NB4 (cell line): Measurements from ENCODE around the gene ATP1A4.

Experiments
- POLR2A ChIP-seq: IDR thresholded peaks from 2 replicates; pipeline ENCODE4 v1.6.1; 2011; ENCODE audit warnings: mild to moderate bottlenecking; ENCODE audit not compliant: insufficient read length; ENCODE audit errors: extremely low read depth
- TF ChIP-seq, protein P1 (sequence below): IDR thresholded peaks from one replicate; pipeline ENCODE4 v1.5.1; 2012; ENCODE audit warnings: low read depth, low read length
- TF ChIP-seq, protein P2 (sequence below): IDR thresholded peaks from 2 replicates; pipeline ENCODE4 v1.6.1; 2011; ENCODE audit warnings: low read depth, low read length

GRCh38 chr1:160107512-160107911, 43.9 kb upstream of the ATP1A4 start:
- TF ChIP-seq, protein P1, sequence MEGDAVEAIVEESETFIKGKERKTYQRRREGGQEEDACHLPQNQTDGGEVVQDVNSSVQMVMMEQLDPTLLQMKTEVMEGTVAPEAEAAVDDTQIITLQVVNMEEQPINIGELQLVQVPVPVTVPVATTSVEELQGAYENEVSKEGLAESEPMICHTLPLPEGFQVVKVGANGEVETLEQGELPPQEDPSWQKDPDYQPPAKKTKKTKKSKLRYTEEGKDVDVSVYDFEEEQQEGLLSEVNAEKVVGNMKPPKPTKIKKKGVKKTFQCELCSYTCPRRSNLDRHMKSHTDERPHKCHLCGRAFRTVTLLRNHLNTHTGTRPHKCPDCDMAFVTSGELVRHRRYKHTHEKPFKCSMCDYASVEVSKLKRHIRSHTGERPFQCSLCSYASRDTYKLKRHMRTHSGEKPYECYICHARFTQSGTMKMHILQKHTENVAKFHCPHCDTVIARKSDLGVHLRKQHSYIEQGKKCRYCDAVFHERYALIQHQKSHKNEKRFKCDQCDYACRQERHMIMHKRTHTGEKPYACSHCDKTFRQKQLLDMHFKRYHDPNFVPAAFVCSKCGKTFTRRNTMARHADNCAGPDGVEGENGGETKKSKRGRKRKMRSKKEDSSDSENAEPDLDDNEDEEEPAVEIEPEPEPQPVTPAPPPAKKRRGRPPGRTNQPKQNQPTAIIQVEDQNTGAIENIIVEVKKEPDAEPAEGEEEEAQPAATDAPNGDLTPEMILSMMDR: no peak
- TF ChIP-seq POLR2A: no peak
- TF ChIP-seq, protein P2, sequence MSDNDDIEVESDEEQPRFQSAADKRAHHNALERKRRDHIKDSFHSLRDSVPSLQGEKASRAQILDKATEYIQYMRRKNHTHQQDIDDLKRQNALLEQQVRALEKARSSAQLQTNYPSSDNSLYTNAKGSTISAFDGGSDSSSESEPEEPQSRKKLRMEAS: no peak
